Measurements from ENCODE around the gene CAT.

- TF ChIP-seq CTCF (IDR thresholded peaks at IDR 0.05) (no peak), ZFX (IDR thresholded peaks at IDR 0.05; ENCODE audit: borderline replicate concordance) (no peak)
Observed at GRCh38 chr11:34475656-34476055, 36.9 kb downstream of the CAT start.

Measured in 22Rv1 (cell line).